Right lobe of liver (tissue), 6 donors: ENCODE results near the gene TPSAB1. TPM values are rescaled to one million over a fixed set of nuclear protein-coding genes. Genes with fewer than 3 reads are reported as not detected.

Source experiments
- ATAC-seq, 4 donors: fragments of 200-7000 bp; cut with Tn5 transposase; one replicate each; pipeline ENCODE4 v1.9.1; 2020; ENCODE audit warnings: mild to moderate bottlenecking in 4 of 4, moderate library complexity in 4 of 4
- DNase-seq, 3 donors: peaks; one replicate each; pipeline ENCODE4 v3.0.0-alpha.2; 2020
- H3K27ac ChIP-seq, 3 donors: fragments of 200-600 bp; one replicate each; pipeline ENCODE4 v1.8.0; 2022
- H3K27me3 ChIP-seq, 2 donors: fragments of 200-600 bp; one replicate each; pipeline ENCODE4 v1.8.0; 2022
- H3K36me3 ChIP-seq, 4 donors: fragments of 200-600 bp; sonication (generic) in 1 of 4; one replicate each; pipeline versions ENCODE4 v1.5.1 to v1.8.0; 2017 to 2022; ENCODE audit warnings: control low read depth in 1 of 4
- H3K4me1 ChIP-seq, 4 donors: fragments of 200-600 bp; sonication (generic) in 1 of 4; one replicate each; pipeline versions ENCODE4 v1.5.1 to v1.8.0; 2017 to 2022; ENCODE audit warnings: control low read depth in 1 of 4
- H3K4me3 ChIP-seq, 3 donors: fragments of 200-600 bp; one replicate each; pipeline ENCODE4 v1.8.0; 2022
- H3K9me3 ChIP-seq, 4 donors: fragments of 200-600 bp; sonication (generic) in 1 of 4; one replicate each; pipeline versions ENCODE4 v1.5.1 to v1.8.0; 2017 to 2022; ENCODE audit warnings: control low read depth in 1 of 4
- POLR2A ChIP-seq: fragments of 450-650 bp; IDR thresholded peaks from one replicate; pipeline ENCODE4 v1.6.1; 2017; ENCODE audit warnings: antibody characterized with exemption, mild to moderate bottlenecking
- WGBS: methylation state at CpG from one replicate; pipeline ENCODE4 v1.1.6; 2018; ENCODE audit warnings: low coverage, low lambda C conversion rate; ENCODE audit not compliant: insufficient coverage; ENCODE audit errors: missing lambda C conversion rate; 5-methylcytosine and 5-hydroxymethylcytosine counted together
- intact Hi-C, 2 donors: fragments of 100-400 bp; cut with DNase I; formaldehyde crosslinking; loops; one replicate each; pipeline versions ENCODE4 v1.11.2 to v1.14.1; 2022
- total RNA-seq, 6 experiments: library from RNA; depleted of rRNA in 2 of 6; stranded (reverse); fragments of >200 nt in 2 of 6; fragmentation: NEBNext Ultra II Directional in 3 of 6; extraction: Animal tissue kit (Norgen Biotek cat#: 25700) in 3 of 6; gene quantifications; one replicate each; pipeline versions ENCODE4 v1.1.0 to v1.2.4, GENCODE V29; 2016 to 2023
- TF ChIP-seq, protein P1 (sequence below), 4 donors: fragments of 200-600 bp in 3 of 4; fragments of 450-650 bp in 1 of 4; IDR thresholded peaks; one replicate each; pipeline versions ENCODE4 v1.5.1 to v1.8.0; 2016 to 2022; ENCODE audit warnings: antibody characterized with exemption in 4 of 4, mild to moderate bottlenecking in 2 of 4
- donor health status: DM: no; HTN: yes; CAD: no.
- donor health status: DM: no; HTN: no; CAD: no.
- donor health status: DM: no; HTN: no; CAD: no.
- donor health status: DM: no; HTN: yes; CAD: no.
- donor health status: DM: no; HTN: yes; CAD: no.

The TPSAB1 gene
- total RNA-seq, 6 experiments from 2014 or later: 0.39 to 1.1 (median 0.81) TPM; not detected in 1

DNA sequence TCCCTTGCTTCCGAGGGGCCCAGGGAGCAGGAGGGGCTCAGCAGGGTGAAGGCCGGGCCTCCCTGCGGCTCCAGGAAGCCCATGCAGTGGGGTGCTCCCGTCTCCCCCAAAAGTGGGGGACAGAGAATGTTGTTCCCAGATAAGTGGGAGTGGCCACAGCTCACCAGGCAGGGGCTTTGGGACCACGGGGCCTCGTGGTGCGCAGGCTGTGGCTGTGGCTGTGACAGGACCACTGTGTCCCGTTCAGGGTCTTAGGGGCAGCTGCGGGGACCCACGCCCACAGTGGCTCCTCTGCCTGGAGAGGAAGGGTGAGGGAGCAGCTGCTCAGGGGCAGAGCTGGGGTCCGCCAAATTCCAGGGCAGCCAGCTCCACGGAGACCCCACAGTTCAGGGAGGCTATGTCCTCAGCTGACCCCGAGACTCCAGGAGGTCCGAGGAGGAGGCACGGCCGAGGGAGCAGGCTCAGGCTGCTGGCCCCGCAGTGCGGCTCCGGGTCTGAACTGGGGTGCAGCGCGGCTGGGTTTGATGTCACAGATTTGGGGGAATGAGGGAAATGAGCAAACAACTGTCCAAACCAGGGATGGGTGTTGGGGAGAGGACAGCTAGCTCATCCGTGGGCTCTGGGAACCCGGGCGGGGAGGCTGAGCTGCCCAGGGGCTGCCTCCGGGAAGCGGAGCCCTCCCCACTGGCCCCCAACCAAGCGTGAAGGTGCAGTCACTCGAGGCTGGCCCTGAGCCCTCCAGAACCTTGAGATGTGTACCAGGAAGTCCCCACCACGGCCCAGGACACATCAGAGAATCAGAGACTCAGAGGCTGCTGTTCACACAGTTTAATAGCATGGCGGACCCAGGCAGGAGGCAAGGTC lies 38.8 kb downstream of the TPSAB1 start:
- DNase-seq (no peak), ATAC-seq (no peak)
- H3K4me3 ChIP-seq: no peak overlapping the region
- no peaks in the 10 kb centered on the region for H3K27me3 ChIP-seq
- 100% methylated on average over 1 of the region's 30 CpGs for WGBS
- H3K9me3 ChIP-seq: no peaks in the 10 kb centered on the region
- TF ChIP-seq, protein P1, sequence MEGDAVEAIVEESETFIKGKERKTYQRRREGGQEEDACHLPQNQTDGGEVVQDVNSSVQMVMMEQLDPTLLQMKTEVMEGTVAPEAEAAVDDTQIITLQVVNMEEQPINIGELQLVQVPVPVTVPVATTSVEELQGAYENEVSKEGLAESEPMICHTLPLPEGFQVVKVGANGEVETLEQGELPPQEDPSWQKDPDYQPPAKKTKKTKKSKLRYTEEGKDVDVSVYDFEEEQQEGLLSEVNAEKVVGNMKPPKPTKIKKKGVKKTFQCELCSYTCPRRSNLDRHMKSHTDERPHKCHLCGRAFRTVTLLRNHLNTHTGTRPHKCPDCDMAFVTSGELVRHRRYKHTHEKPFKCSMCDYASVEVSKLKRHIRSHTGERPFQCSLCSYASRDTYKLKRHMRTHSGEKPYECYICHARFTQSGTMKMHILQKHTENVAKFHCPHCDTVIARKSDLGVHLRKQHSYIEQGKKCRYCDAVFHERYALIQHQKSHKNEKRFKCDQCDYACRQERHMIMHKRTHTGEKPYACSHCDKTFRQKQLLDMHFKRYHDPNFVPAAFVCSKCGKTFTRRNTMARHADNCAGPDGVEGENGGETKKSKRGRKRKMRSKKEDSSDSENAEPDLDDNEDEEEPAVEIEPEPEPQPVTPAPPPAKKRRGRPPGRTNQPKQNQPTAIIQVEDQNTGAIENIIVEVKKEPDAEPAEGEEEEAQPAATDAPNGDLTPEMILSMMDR (IDR thresholded peaks at IDR 0.05): no peak
- TF ChIP-seq POLR2A: no peak
- no peaks in the 10 kb centered on the region for H3K4me1 ChIP-seq
- H3K36me3 ChIP-seq: no peaks in the 10 kb centered on the region
- no peak overlapping the region for H3K27ac ChIP-seq
- intact Hi-C loops: no loop called here

DNA sequence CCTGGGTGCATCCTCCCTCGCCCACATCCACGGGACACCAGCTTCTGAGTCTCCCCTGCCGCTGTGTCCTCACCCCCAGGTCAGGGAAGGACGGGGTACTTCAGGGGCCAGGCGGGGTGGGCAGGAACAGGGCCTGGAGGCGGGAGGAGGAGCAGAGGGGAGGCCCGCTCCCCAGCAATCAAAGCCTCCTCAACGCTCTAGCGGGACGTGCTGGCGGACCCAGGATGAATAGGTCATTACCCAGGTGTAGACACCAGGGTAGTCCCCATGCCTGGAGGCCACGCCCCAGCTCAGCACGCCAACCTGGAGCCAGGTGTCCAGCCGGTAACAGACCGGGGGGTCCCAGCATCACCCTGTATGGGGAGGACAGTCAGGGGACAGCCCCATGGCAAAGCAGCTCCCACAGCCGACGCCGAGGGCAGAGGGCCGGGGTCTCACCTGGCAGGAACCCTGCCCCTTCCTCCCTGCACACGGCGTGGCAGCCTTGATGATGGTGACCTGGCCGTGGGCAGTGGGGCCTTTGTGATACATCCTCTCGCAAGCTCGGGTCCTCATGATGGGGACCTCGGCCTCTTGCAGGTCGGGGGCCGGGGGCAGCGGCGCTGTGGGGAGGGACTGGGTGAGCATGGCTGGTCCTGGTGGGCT lies 39.6 kb downstream of the TPSAB1 start:
- DNase-seq (no peak), ATAC-seq (no peak)
- no peak overlapping the region for H3K27ac ChIP-seq
- H3K4me1 ChIP-seq: no peaks in the 10 kb centered on the region
- no peaks in the 10 kb centered on the region for H3K27me3 ChIP-seq
- TF ChIP-seq POLR2A: no peak
- TF ChIP-seq, protein P1 (IDR thresholded peaks at IDR 0.05): no peak
- WGBS: 86% methylated on average over 6 of the region's 29 CpGs
- no peak overlapping the region for H3K4me3 ChIP-seq
- intact Hi-C loops: no loop called here
- no peaks in the 10 kb centered on the region for H3K36me3 ChIP-seq
- no peaks in the 10 kb centered on the region for H3K9me3 ChIP-seq

DNA sequence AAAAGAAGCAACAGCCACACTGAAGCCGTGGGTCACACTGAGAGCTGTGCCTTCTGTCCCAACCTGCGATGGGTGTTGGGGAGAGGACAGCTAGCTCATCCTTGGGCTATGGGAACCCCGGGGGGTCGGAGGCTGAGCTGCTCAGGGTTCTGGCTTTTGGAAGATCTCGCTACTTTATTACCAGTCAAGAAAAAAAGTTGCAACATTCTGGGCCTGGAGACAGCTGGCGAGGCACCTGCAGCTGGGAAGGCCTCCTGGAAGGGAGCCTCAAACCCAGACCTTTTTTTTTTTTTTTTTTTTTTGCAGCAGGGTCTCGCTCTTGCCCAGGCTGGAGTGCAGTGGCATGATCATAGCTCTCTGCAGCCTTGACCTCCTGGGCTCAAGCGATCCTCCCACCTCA lies 40.3 kb downstream of the TPSAB1 start:
- no peaks in the 10 kb centered on the region for H3K9me3 ChIP-seq
- H3K4me1 ChIP-seq: no peaks in the 10 kb centered on the region
- DNase-seq (no peak), ATAC-seq (no peak)
- H3K27ac ChIP-seq: no peak overlapping the region
- TF ChIP-seq, protein P1 (IDR thresholded peaks at IDR 0.05): no peak
- TF ChIP-seq POLR2A: no peak
- H3K27me3 ChIP-seq: no peaks in the 10 kb centered on the region
- H3K36me3 ChIP-seq: no peaks in the 10 kb centered on the region
- 41% methylated on average over 5 of the region's 8 CpGs for WGBS
- H3K4me3 ChIP-seq: no peak overlapping the region
- intact Hi-C loops: no loop called here

DNA sequence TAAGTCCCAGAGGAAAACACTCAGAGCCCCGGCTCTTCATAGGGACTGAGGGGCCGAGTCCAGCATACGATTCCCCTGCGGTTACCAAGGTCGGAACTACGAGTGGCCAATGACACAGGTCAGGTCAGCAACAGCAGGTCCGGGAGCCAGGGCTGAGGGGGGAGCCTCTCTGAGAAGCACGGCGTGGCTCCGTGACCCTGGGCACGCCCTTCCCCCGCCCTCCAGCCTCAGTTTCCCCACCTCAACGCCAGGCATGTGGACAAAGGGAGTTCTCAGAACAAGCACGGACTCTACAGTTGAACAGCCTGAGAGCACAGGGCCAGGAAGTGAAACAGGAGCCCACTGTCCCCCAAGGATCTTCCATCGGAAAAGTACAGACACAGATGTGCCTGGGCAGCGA lies 41.0 kb downstream of the TPSAB1 start:
- ATAC-seq (no peak), DNase-seq (no peak)
- Histone ChIP-seq H3K9me3 (no peaks in the 10 kb centered on the region), H3K27ac (no peak overlapping the region), H3K4me1 (no peaks in the 10 kb centered on the region), H3K27me3 (no peaks in the 10 kb centered on the region), H3K4me3 (no peak overlapping the region), H3K36me3 (no peaks in the 10 kb centered on the region)
- no peak for TF ChIP-seq POLR2A
- TF ChIP-seq, protein P1 (IDR thresholded peaks at IDR 0.05): no peak
- intact Hi-C loops: no loop called here
- no CpG with 5 or more reads among the region's 16 CpGs for WGBS
